Measurements from ENCODE around the gene DUOX2. TPM values are rescaled to one million over a fixed set of nuclear protein-coding genes. Genes with fewer than 3 reads are reported as not detected.
"Not testable (repeated sequence)": the region's sequence is repeated elsewhere in the genome, so short reads cannot be mapped to it uniquely, and the experiment has no call there.

The DUOX2 gene
- total and polyA plus RNA-seq, 2 donors from 2014 or later = 0.26 to 0.28 TPM

GRCh38 chr15:45042859-45043258 is 71.1 kb downstream of the DUOX2 start:
- DNase-seq, FAIRE-seq: not testable (repeated sequence)

More at GRCh38 chr15:45042859-45043258, 71.1 kb downstream of the DUOX2 start:
- H3K27me3 ChIP-seq (ENCODE audit: control insufficient read depth, insufficient read depth, low read length); H3K4me3 ChIP-seq (ENCODE audit: low read length in 3 of 3); H3K36me3 ChIP-seq (ENCODE audit: control insufficient read depth in 2 of 3, insufficient read depth in 3 of 3, low read length in 3 of 3); H3K27ac ChIP-seq (ENCODE audit: low read depth in 2 of 2, low read length in 2 of 2); H3K9ac ChIP-seq (ENCODE audit: low read length in 3 of 3); H3K4me1 ChIP-seq (ENCODE audit: control insufficient read depth in 2 of 3, insufficient read depth in 2 of 3, low read depth in 1 of 3, low read length in 3 of 3); H3K9me3 ChIP-seq (ENCODE audit: control insufficient read depth in 2 of 3, insufficient read depth in 1 of 3, low read length in 3 of 3); intact Hi-C loops (cut with DNase I): not testable (repeated sequence)

Other genes with a start within 250 kb of the DUOX2 start
- gene TERB2, start 157.5 kb downstream of the DUOX2 start, total RNA-seq = not detected
- not detected for gene TERB2, start 157.5 kb downstream of the DUOX2 start, polyA plus RNA-seq (ENCODE audit: insufficient read depth, low read depth, low replicate concordance)
- gene SORD, start 91.0 kb downstream of the DUOX2 start, total RNA-seq = 14.2 TPM
- 83.0 TPM for gene SORD, start 91.0 kb downstream of the DUOX2 start, polyA plus RNA-seq (ENCODE audit: insufficient read depth, low read depth, low replicate concordance)
- not detected for gene DUOXA2, start 154 bp upstream of the DUOX2 start, total RNA-seq
- 0.37 TPM for gene DUOXA2, start 154 bp upstream of the DUOX2 start, polyA plus RNA-seq (ENCODE audit: insufficient read depth, low read depth, low replicate concordance)
- gene DUOXA1, start 15.7 kb upstream of the DUOX2 start, total RNA-seq = 1.4 TPM
- 0.52 TPM for gene DUOXA1, start 15.7 kb upstream of the DUOX2 start, polyA plus RNA-seq (ENCODE audit: insufficient read depth, low read depth, low replicate concordance)
- 1.6 TPM for gene DUOX1, start 15.8 kb upstream of the DUOX2 start, total RNA-seq
- gene DUOX1, start 15.8 kb upstream of the DUOX2 start, polyA plus RNA-seq (ENCODE audit: insufficient read depth, low read depth, low replicate concordance) = 0.26 TPM
- gene SHF, start 73.8 kb upstream of the DUOX2 start, total RNA-seq = 5.2 TPM
- gene SHF, start 73.8 kb upstream of the DUOX2 start, polyA plus RNA-seq (ENCODE audit: insufficient read depth, low read depth, low replicate concordance) = 7.7 TPM
- not detected for gene SLC28A2, start 138.1 kb upstream of the DUOX2 start, total RNA-seq
- gene SLC28A2, start 138.1 kb upstream of the DUOX2 start, polyA plus RNA-seq (ENCODE audit: insufficient read depth, low read depth, low replicate concordance) = 0.17 TPM

All from kidney (tissue), 11 donors.